Activated T-cell treated with anti-CD3 and anti-CD28 coated beads for 48 hours (primary cell): ENCODE measurements around the gene KIAA2012.

Experiments used
- DNase-seq: peaks from one replicate; pipeline ENCODE4 v3.0.0-alpha.2; 2020; ENCODE audit warnings: low read depth

KIAA2012 gene

DNA sequence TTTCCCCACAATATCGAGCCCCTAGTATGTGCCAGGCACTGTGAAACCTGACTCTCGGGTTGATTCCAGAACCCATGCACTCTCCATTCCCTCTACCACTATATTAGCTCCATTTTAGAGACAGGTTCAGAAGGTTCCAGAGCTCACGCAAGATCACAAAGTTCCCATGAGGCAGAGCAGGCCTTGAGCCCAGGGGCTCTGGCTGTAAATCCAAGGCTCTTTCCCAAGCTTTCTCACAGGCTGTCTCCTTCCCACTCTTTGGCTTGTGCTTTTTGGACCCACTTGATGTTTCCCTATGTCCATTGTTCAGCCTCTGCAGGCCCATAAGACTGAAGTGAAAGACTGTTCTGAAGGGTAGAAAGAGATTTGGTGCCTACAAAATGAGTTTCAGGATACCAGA is 15.7 kb downstream of the KIAA2012 start:
- DNase-seq = no peak

GRCh38 chr2:202090530-202090929 is 17.5 kb downstream of the KIAA2012 start:
- DNase-seq = no peak

- no peak for DNase-seq
These were observed 18.4 kb downstream of the KIAA2012 start for GRCh38 chr2:202091476-202091875.

- no peak for DNase-seq
These were observed 21.5 kb downstream of the KIAA2012 start for GRCh38 chr2:202094426-202094986.

DNA sequence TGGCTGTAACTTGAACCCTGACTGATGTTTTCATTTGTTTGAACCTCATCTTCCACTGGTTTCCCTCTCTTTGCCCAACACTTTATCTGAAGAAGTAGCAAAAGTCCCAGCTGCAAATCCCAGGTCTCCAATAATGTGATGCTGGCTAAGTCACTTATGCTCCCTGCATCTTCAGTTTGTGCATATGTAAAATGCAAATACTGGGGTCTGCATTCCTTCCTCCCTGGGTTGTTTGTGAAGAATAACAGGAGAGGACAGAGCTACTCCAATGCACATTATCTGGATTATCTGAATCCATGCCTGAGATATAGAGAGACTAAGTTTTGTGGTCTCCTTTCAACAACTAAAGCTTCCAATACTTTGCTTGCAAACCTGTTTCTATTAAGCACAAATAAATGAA is 22.2 kb downstream of the KIAA2012 start:
- no peak for DNase-seq

GRCh38 chr2:202096736-202097135 is 23.7 kb downstream of the KIAA2012 start:
- no peak for DNase-seq

DNA sequence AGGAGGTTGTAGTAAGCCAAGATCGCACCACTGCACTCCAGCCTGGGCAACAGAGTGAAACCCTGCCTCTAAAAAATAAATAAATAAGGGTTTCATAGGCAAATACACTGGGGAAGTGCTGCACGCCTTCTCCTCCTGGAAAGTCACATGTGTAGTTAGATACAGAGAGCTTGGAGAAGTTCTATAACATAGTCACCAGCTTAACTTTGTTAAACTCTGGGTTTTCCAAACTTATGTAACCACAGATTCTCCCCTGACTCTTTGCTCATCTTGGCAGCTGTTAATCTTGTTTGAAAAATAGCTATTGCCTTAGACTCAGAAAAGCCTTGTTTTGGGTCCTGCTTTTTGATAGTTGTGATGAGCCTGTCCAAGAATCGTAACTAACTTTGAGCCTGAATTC is 25.2 kb downstream of the KIAA2012 start:
- DNase-seq = no peak

DNA sequence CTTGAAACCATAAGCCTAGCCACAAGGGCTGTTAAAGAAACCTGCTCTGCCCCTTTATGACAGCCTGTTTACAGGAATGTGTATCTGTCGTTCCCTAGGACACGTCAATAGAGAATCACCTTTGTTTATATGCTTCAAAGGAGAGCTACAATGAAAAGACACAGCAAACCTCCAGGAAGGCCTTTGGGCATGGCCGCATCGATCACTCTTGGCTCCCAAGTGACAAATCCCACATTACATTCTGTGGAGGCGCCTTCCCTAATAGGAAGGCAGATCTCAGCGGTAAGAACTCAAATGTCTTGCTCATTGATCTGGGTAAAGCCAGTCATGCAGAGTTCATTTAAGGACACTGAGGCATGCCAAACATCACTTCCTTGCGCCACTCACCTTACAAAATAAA is 26.5 kb downstream of the KIAA2012 start:
- DNase-seq = no peak

DNA sequence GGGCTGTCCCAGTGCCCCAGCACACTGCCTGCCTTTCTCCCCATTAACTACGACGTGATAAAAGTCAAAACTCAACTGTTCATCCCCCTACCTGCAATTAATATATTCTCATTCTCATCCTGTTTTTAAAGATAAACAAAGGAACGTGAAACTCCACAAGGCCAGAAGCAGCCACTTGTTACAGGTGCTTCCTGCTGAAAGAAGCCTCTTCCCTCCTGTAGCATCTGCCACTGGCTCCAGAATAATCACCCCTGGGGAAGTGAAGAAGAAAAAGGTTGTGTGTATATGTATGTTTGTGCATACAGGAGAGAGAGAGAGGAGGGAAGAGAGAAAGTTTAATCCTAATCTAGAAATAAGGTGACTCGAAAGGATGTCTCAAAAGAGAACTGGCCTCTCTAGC is 27.1 kb downstream of the KIAA2012 start:
- no peak for DNase-seq

GRCh38 chr2:202101026-202101579 is 28.0 kb downstream of the KIAA2012 start:
- no peak for DNase-seq

DNA sequence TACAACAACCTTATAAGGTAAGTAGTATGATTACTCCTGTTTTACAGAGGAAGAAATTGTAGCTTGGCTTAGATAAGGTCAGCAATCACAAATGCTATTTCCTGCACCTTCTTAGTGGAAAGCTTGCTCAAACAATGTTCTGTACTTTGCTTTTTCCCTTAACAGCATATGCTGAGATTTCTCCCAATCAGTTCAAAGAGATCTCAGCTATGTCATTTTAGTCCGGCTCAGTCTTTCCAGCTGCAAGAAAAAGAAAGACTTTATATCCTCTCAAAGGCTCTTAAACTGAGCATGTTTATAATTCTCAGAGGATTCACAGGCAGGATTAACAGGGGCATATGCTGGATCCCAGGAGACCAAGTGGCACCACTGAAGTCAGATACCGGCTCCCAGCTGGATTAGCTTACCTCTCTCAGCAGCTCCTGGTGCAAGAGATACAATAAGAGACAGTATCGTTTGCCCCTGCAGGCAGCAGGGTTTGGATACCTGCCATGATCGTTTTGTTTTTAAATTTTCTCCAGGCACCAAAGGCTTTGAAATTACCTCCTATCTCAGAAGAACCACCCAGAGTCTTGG is 29.5 kb downstream of the KIAA2012 start:
- DNase-seq = no peak

DNA sequence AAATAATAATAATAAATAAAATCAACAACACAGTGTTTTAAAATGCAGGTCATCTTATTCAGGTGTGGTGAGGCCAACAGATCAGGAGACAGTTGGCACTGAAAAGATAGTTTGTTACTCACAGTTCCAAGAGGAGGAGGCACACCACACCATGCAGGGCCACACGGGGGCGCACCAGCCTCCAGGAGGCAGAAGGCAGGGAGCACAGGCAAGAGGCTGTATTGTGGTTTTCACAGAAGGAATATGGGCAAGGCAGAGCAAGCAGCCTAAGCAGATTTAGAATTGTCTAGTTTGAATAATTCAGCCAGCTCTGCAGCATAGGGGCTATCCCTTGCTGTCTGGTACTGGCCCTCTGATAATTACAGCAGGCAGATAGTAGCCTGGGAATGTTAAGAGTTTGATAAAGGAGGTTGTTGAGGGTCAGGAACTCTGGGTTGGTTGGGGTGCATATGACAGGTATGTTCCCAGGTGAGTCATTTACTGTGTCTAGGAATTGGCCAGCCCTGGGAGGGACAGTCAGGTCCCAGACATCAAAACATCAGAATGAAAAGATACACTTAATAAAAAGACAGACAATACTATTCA is 31.3 kb downstream of the KIAA2012 start:
- peak; percentile 50 for DNase-seq

- no peak for DNase-seq
These were observed 32.0 kb downstream of the KIAA2012 start for GRCh38 chr2:202105025-202105424.

GRCh38 chr2:202108345-202108744 is 35.3 kb downstream of the KIAA2012 start:
- DNase-seq = no peak

GRCh38 chr2:202109139-202109736 is 36.2 kb downstream of the KIAA2012 start:
- no peak for DNase-seq

DNA sequence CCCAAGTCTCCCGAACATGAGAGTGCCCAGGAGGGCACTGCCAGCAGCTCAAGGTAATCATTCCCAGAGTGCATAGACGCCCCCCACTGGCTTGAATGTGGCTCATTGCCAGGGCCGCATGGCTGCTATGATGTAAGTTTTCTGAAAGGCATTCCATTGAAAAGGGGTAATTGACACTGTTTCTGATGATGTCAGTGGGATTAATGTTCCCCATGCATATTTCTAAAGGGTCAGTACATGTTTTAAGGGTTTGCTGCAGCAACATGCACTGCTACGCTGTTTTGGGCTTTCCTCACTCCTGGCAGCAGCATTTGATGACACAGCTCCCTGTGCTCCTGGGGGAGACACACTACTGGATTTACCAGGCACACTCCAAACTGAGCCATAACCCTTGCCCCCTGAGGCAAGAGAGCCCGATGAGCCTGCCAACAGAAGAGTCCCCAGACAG is 36.7 kb downstream of the KIAA2012 start:
- DNase-seq = no peak

- no peak for DNase-seq
These were observed 37.4 kb downstream of the KIAA2012 start for GRCh38 chr2:202110491-202110890.

DNA sequence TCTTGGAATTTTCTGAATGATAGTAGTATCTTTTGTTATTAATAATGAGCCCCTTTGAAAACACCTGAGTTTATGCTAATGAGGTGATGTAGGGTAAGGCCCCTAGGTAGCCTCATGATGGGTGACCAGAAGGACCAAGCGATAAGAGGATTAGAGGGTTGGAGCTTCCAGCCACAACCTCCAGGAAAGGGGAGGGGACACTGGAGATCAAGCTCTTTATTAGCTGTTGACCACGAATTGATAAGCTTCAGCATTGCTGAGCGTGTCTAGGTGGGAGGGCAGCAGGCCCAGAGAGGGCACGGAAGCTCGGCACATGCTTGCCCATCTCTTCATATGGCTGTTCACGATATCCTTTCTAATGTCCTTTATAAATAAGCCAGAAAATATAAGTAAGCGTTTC is 39.0 kb downstream of the KIAA2012 start:
- DNase-seq = no peak

- DNase-seq = no peak
These were observed 40.6 kb downstream of the KIAA2012 start for GRCh38 chr2:202113571-202114142.

- no peak for DNase-seq
These were observed 41.2 kb downstream of the KIAA2012 start for GRCh38 chr2:202114291-202114690.

DNA sequence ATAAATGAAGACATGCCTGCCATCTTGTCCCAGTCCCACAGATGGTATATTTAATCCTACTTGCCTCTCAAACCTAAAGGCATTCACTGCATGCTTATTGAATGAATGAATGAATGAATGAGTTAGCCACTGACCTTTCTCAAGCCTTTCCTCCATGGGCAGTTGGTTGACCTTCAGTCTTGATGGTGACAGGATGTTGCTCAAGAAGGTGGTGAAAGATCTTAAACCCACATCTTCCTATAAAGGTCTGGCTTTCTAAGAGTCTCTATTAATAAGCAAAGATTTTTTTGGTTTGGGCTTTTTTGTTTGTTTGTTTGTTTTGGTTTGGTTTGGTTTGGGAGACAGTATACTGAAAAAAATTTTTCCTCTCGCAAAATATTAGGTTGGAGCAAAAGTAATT is 41.7 kb downstream of the KIAA2012 start:
- DNase-seq = no peak

DNA sequence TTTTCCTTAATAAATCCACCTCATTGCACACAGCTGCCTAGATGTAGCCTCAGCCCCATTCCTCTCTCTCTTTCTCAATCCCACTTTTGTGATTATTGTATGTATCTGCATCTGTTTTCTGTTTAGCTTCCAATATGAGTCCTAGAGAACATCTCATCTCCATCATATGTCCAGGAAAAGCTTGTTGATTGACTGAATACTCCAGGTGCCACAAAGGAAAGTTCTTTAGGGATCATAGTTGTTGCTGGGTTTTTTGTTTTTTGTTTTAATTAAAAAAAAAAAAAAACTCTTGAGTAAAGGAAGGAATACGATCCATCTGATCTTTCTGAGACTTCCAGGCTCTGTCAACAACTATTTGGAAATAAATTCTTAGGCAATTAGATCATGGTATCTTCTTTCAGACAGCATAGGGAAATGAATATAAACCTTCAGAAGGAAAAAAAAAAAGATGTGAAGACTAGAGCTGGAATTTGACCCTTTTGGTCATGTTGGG is 42.5 kb downstream of the KIAA2012 start:
- no peak for DNase-seq

DNA sequence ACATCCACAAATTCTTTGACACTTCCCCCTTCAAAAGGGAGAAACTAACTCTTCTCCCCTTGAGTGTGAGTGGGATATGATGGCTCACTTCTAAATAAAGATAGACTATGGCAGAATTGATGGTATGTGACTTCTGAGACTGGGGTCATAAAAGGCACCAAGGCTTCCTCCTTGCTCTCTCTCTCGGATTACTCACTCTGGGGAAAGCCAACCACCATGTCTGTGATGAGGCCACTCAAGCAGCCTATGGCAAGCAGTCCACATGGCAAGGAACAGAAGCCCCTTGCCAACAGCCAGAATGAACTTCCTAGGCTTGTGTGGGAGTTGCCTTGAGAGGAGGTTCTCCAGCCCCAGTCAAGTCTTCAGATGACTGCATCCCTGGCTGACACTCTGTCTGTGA is 43.6 kb downstream of the KIAA2012 start:
- DNase-seq = no peak
